NOMO-1 (cell line): Measurements from ENCODE around the gene SORD.
"Not testable (repeated sequence)": the region's sequence is repeated elsewhere in the genome, so short reads cannot be mapped to it uniquely, and the experiment has no call there.

Source experiments
- DNase-seq, 2 experiments: peaks; one replicate each; lab custom pipeline; 2025; ENCODE audit not compliant: unreplicated experiment in 2 of 2; lab: John Stamatoyannopoulos, UW

SORD gene

DNA sequence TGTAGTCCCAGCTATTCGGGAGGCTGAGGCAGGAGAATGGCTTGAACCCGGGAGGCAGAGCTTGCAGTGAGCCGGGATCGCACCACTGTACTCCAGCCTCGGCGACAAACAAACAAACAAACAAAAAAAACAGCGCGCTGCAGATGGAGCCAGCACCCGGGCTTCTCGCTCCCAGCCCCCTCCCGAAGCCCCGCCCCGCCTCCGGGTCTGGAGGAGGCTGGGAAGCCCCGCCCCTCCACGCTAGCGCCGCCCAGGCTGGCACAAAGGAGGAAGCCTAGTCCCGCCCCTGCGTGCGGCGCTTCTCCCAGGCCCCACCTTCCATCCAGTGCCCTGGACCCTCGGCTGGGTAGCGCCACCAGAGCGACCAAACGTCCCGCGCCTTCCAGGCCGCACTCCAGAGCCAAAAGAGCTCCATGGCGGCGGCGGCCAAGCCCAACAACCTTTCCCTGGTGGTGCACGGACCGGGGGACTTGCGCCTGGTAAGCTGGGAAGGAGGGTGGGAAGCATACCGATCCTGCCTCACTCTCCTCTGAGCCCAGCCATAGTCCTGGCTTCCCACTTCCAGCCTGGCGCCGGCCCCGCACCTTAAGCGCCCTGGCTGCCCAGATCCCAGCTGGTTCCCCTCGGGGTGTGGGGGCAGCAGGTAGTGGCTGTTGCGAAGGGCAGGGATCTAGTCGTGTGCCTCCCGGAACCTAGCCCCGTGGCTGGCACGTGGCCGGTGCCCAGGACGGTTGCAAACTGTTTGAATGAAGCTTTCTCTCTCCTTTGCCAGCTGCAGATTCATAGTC is at the start of gene SORD:
Gene SORD, plus strand, starts transcription at position 325 of the 788 bp plus-strand sequence. Its CDS starts 89 bp downstream, at position 414.
- DNase-seq: peak; percentile 79 to 80

DNA sequence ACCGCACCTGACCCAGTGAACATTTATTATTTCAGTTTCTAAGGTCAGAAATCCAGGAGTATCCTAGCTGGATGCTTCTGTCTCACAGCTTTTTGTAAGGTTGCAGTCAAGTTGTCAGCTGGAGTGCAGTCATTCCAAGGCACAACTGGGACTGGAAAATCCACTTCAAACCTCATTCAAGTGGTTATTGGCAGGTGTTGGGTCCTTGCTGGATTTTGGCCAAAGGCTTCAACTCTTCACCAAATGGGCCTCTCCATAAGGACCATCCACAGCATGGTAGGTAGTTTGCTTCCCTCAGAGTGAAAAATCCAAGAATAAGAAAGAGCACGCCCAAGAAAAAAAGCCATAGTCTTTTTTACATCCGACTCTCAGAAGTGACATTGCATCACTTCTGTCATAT is 46.8 kb upstream of the SORD start:
- not testable (repeated sequence) for DNase-seq

DNA sequence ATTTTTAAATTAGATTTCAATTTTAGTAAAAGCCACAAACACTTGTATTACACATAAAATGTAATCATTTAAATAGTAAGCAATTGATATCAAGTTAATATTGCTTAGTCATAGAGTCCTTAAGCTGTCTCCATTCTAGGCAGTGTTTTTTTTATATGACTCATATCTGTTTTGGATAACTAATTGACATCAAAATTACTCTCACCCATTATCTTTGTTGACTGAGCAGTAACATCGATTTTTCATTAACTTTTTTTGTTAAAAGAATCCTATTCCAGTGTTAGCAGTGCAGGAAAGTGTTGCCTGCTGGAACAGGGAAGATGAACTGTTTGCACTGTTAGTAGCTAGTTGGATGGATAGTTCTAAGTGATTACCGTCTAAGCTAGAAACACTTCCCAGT is 45.2 kb upstream of the SORD start:
- not testable (repeated sequence) for DNase-seq

DNA sequence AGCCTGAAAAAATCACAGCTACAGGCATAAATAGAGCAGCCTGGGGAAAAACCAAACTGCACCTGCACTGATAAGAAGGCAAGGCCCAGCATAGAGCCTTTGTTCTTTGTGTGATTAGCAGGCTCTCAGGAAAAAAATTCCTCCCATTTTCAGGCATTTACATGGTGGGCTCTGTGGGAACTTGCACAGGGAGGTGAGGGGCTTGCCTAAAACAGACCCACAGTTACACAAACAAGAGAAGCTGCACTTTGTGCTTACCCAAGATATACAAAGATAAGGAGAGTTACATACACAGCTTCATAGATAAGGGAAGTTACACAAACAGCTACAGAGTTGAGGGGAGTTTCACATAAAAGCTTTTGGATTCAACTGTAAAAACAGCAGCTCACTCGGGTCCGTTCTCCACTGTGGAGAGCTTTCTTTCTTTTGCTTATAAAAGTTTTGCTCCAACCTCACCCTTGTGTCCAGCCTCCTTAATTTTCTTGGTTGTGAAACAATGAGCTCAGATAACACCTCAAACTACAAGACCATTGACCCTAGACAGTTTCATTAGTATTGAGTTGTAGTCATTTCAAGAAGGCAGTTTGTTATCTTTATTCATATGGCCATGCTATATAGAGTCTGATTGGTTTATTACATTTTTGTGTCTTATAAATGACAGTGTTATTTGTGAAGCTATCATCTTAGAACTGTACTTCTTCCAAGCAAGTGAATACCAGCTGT is 43.2 kb upstream of the SORD start:
- DNase-seq: not testable (repeated sequence)

DNA sequence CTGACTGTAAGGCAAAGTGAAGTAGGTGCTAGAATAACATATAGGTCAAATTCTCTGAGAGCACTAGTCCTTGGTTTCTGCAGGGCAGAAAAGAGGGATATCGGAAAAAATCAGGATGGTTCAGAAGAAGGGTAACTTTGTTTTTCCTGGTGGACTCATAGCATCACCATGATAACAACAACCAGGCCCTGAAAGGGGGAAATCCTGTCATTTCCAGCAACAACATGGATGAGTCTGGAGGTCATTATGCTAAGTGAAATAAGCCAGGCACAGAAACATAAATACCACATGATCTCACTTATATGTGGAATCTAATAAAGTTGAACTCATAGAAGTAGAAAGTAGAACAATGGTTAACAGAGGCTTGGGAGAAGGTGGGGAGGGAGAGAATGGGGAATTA is 38.9 kb upstream of the SORD start:
- DNase-seq: not testable (repeated sequence)

DNA sequence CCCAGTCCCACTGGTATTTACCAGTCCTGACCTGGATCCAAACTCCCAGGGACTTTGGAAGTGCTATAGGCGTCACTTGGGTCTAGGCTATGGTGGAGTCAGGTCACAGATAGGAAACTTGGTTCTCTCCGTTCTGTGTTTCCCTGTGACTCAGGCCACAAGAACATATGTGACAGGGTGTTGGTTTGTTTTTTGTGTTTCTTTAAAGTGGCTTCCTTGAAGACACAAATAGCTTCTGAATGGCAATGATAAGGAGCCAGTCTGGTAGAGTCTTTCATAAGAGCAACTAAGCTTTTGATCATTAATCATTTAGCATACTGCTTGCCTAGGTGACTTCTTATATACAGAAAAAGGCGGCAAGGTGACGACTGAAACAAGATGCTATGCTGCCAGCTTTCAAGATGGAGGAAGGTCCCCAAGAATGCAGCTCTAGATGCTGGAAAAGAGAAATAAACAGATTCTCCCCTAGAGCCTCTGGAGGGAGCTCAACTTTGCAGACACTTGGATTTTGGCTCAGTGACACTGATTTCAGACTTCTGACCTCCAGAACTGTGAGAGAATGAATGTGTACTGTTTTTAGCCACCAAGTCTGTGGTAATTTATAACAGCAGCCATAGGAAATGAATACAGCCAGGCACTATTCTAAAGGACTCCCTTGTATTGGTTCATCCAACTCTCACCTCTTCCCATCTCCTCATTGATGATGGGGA is 36.5 kb upstream of the SORD start:
- DNase-seq: not testable (repeated sequence)

DNA sequence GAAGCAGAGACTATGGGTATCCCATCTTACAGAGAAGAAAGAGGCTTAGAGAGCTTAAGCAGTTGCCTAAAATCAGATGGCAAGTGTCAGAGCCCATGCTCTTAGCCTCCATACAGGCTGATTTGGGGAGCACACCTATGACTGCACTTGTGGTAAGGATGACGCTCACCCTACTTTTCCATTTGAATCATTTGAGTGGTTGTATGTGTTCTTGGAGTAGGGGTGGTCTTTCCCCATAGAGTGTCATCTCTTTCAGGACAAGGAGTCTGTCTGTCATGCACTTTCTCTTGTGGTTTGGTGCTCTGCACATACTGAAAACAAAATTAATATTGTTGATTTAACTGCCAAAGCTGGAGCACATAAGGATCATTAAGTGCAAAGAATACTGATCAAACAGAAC is 35.3 kb upstream of the SORD start:
- not testable (repeated sequence) for DNase-seq

DNA sequence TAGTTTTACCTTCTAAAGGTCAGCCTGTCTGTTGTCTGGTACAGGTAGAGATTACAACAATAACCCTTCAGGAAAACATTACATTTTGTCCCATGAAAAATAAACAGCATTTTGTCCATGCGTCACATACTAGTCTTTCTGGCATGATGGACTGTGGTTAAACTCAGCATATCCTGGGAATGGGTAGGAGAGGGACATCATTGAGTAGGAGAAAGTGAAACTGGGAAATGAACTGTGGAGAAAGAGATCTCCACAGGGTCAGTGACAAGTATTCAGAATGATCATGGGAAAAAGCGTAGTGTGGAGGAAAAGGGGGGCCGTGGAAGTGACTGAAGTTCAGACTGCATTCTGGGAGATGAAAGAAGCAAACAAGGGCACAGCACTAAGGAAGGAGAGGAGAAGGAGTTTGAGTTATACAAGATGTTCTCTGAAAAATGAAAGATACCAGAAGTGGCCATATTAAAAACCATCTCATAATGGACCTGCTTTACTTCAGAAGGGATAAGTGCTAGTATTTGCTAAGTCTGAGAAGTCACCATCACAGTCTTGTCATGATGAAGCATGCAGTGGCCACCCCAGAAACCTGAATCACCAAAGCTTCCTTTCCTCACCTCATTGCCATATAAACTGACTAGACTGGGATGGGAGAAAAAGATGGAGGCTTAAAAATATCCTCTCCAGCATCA is 34.7 kb upstream of the SORD start:
- not testable (repeated sequence) for DNase-seq

DNA sequence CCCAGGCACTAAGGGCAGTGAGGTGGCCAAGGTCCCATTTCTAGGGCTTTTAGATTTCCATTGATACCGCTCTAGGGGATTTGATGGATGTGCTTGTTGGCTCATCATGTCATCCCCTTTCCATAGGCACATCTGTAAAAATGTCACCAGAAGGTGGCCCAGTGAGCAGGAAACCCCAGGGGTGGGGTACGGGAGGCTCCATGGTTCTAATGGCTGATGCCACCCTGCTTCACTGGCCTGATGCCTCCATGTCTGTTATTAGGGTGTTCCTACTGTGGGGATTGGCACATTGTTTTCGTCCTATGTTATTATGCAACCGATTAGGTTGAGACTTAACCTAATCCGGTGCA is 34.1 kb upstream of the SORD start:
- DNase-seq: not testable (repeated sequence)

DNA sequence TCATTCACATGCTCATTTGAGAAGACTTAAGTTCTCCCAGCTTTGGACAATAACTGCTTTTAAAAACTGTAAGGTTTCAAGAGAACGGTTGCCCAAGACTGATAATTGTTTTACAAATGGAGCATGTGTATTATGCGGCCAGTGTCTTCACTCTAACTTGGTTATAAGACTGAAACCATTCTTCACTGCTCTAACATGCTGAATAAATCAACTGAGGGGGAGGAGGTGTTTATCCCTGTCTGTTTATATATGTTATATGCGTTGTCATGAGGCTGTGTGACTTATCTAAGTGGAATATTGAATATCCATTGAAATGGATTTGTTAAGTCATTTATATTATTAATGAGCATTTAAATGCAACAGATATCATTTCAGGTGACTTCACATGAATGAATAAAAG is 25.4 kb upstream of the SORD start:
- not testable (repeated sequence) for DNase-seq

DNA sequence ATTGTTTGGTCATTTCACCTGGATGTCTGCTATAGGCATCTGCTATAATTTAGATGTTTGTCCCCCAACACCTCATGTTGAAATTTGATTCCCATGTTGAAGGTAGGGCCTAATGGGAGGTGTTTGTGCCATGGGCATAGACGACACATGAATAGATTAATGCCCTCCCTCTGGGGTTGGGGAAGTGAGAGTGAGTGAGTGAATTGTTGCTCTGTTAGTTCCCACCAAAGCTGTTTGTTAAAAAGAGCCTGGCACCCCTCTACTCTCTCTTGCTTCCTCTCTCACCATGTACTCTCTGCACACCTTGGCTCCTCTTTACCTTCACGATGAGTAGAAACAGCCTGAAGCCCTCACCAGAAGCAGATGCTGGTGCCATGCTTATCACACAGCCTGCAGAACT is 23.9 kb upstream of the SORD start:
- no peak for DNase-seq

DNA sequence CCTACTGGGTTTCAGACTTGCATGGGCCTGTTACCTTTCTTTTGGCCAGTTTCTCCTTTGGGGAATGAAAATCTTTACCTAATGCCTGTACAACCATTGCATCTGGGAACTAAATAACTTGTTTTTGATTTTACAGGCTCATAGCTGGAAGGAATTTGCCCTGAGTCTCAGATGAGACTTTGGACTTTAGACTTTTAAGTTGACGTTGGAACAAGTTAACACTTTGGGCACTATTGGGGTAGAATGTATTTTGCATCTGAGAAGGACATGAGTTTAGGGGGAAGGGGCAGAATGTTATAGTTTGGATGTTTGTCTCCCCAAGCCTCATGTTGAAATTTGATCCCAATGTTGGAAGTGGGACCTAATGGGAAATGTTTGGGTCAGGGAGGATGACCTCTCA is 21.8 kb upstream of the SORD start:
- not testable (repeated sequence) for DNase-seq

DNA sequence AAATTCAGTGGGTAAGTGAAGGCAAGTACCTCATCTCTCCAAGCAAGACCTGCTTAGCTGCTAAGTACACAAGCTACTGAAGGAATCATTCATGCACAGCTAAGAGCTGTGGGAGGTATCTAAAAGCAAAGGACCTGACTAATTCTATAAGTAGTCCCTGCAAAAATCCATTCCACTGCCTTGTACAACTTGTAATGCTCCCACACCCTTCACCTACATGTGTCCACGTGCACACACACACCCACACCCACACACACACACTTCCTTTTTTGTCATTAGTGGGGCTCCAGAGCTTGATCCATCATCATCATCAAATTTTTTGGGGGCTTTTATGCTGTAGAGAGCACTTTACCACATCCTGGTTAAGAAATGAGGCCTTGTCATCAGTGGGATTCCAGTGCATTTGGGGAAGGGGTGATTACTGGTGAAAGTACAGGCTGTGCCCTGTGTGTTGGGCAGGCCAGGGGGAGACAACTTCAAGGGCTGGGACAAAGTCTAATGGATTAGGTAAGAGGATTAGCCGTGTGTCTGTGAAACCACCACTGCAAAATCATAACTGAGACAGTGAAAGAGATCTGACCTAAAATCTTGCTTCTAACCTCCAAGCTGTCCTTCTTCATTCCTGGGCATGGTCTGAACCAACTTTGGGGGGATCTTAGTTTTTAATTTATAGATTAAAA is 19.1 kb upstream of the SORD start:
- DNase-seq: not testable (repeated sequence)

DNA sequence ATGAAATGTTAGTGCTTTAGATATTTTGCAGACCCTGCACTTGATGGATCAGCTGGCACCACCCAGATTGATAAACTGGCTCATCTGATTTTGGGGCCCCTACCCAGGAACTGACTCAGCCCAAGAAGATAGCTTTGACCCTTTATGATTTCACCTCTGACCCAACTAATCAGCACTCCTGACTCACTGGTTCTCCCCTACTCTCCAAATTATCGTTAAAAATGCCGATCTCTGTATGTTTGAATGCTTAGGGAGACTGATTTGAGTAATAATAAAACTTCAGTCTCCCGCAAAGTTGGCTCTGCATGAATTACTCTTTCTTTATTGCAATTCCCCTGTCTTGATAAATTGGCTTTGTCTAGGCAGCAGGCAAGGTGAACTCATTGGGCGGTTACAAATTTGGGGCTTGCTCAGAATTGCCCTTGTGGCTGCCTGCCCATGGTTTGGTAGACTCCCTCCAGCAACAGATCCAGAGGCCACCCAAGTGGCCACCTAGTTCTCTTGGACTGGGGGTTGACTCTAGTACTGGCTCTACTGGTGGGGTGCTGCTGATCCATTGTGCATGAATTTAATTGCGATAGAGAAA is 18.3 kb upstream of the SORD start:
- not testable (repeated sequence) for DNase-seq

DNA sequence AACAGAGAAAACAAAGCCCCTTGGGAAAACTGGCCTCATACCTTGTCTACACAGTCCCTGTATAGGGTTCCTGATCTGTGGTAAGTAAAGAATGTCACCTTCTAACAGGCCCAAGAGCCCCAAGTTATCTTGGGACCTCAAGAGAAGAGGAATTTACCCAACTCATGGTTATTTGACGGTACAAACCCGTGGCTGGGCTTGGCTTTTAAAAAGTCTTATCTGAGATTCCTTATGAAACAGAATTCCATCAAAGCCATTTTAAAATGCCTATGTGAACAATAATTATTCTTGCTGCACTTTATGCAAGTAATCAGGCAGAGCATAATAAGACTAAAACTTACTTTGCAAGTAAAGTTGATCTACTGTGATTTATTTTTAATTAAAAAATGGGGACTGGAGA is 13.9 kb upstream of the SORD start:
- DNase-seq: no peak

DNA sequence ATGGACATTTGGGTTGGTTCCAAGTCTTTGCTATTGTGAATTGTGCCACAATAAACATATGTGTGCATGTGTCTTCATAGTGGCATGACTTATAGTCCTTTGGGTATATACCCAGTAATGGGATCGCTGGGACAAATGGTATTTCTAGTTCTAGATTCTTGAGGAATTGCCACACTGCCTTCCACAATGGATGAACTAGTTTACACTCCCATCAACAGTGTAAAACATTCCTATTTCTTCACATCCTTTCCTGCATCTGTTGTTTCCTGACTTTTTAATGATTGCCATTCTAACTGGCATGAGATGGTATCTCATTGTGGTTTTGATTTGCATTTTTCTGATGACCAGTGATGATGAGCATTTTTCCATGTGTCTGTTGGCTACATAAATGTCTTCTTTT is 7.9 kb upstream of the SORD start:
- not testable (repeated sequence) for DNase-seq

DNA sequence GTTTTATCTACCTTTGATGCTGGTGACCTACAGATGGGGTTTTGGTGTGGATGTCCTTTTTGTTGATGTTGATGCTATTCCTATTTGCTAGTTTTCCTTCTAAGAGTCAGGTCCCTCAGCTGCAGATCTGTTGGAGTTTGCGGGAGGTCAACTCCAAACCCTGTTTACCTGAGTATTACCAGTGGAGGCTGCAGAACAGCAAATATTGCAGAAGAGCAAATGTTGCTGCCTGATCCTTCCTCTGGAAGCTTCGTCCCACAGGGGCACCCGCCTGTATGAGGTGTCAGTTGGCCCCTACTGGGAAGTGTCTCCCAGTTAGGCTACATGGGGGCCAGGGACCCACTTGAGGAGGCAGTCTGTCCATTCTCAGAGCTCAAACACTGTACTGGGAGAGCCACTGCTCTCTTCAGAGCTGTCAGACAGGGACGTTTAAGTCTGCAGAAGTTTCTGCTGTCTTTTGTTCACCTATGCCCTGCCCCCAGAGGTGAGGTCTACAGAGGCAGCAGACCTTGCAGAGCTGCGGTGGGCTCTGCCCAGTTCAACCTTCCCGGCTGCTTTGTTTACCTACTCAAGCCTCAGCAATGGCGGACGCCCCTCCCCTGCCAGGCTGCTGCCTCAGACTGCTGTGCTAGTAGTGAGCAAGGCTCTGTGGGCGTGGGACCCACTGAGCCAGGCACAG is 2.6 kb upstream of the SORD start:
- not testable (repeated sequence) for DNase-seq

DNA sequence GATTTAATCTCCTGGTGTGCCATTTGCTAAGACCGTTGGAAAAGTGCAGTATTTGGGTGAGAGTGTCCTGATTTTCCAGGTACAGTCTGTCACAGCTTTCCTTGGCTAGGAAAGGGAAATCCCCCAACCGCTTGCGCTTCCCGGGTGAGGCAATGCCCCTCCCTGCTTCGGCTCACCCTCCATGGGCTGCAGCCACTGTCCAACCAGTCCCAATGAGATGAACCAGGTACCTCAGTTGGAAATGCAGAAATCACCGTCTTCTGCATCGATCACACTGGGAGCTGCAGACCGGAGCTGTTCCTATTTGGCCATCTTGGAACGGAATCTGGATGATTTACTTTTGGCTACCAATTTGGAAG is 2.1 kb upstream of the SORD start:
- not testable (repeated sequence) for DNase-seq

DNA sequence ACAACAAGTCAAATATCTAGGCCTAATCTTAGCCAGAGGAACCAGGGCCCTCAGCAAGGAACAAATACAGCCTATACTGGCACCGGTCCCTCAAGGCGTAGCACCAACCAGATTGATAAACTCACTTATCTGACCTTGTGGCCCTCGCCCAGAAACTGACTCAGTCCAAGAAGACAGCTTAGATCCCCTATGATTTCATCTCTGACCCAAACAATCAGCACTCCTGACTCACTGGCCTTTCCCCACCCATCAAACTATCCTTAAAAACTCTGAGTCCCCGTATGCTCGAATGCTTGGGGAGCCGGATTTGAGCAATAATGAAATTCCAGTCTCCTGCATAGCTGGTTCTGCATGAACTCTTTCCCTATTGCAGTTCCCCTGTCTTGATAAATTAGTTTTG is 1.6 kb upstream of the SORD start:
- DNase-seq: no peak
